ENCODE data around the gene MRPL12. TPM values are rescaled to one million over a fixed set of nuclear protein-coding genes. Genes with fewer than 3 reads are reported as not detected.
A peak's percentile ranks its signal among the peaks of the same experiment; 100 is the strongest.

Gene MRPL12
- total RNA-seq, 1 donor from 2014 or later, result 57.7 TPM

- no peak overlapping the region for H3K4me3 Mint-ChIP-seq (ENCODE audit: unreplicated experiment)
- H3K4me1 Mint-ChIP-seq (ENCODE audit: low read depth, unreplicated experiment), result peaks cover 2% of the 10 kb centered on the region
- TF ChIP-seq CTCF (IDR thresholded peaks at IDR 0.05; ENCODE audit: partially characterized antibody, unreplicated experiment), result no peak
- no peaks in the 10 kb centered on the region for H3K36me3 Mint-ChIP-seq (ENCODE audit: unreplicated experiment)
- H3K27me3 Mint-ChIP-seq (ENCODE audit: unreplicated experiment), result peaks cover 7% of the 10 kb centered on the region
- peaks cover 6% of the 10 kb centered on the region for H3K9me3 Mint-ChIP-seq (ENCODE audit: unreplicated experiment)
- DNase-seq, result no peak
- no peak overlapping the region for H3K27ac Mint-ChIP-seq (ENCODE audit: unreplicated experiment)
Measured at GRCh38 chr17:81726004-81726403, 22.8 kb downstream of the MRPL12 start.

GRCh38 chr17:81727324-81728031 is 24.3 kb downstream of the MRPL12 start:
- Mint-ChIP-seq H3K27ac (ENCODE audit: unreplicated experiment) (no peak overlapping the region), H3K27me3 (ENCODE audit: unreplicated experiment) (peaks cover 2% of the 10 kb centered on the region), H3K4me3 (ENCODE audit: unreplicated experiment) (no peak overlapping the region), H3K36me3 (ENCODE audit: unreplicated experiment) (no peaks in the 10 kb centered on the region), H3K4me1 (ENCODE audit: low read depth, unreplicated experiment) (peaks cover 2% of the 10 kb centered on the region), H3K9me3 (ENCODE audit: unreplicated experiment) (peaks cover 2% of the 10 kb centered on the region)
- DNase-seq, result no peak
- no peak for TF ChIP-seq CTCF (IDR thresholded peaks at IDR 0.05; ENCODE audit: partially characterized antibody, unreplicated experiment)

GRCh38 chr17:81733507-81734404 is 30.6 kb downstream of the MRPL12 start:
- peak; percentile 90 for DNase-seq
- Mint-ChIP-seq H3K4me3 (ENCODE audit: unreplicated experiment) (no peak overlapping the region), H3K9me3 (ENCODE audit: unreplicated experiment) (peaks cover 4% of the 10 kb centered on the region), H3K27me3 (ENCODE audit: unreplicated experiment) (no peaks in the 10 kb centered on the region), H3K36me3 (ENCODE audit: unreplicated experiment) (no peaks in the 10 kb centered on the region), H3K27ac (ENCODE audit: unreplicated experiment) (peak overlapping the region; percentile 43), H3K4me1 (ENCODE audit: low read depth, unreplicated experiment) (peaks cover 6% of the 10 kb centered on the region)
- TF ChIP-seq CTCF (IDR thresholded peaks at IDR 0.05; ENCODE audit: partially characterized antibody, unreplicated experiment), result peak; percentile 89

GRCh38 chr17:81734405-81735263 is 31.5 kb downstream of the MRPL12 start:
- no peaks in the 10 kb centered on the region for H3K36me3 Mint-ChIP-seq (ENCODE audit: unreplicated experiment)
- no peak for DNase-seq
- no peak for TF ChIP-seq CTCF (IDR thresholded peaks at IDR 0.05; ENCODE audit: partially characterized antibody, unreplicated experiment)
- H3K4me1 Mint-ChIP-seq (ENCODE audit: low read depth, unreplicated experiment), result peaks cover 6% of the 10 kb centered on the region
- no peak overlapping the region for H3K27ac Mint-ChIP-seq (ENCODE audit: unreplicated experiment)
- peaks cover 4% of the 10 kb centered on the region for H3K9me3 Mint-ChIP-seq (ENCODE audit: unreplicated experiment)
- peaks cover 2% of the 10 kb centered on the region for H3K27me3 Mint-ChIP-seq (ENCODE audit: unreplicated experiment)
- no peak overlapping the region for H3K4me3 Mint-ChIP-seq (ENCODE audit: unreplicated experiment)
